Vagina (tissue), 2 donors: ENCODE measurements around the gene KCNN1. TPM values are rescaled to one million over a fixed set of nuclear protein-coding genes. Genes with fewer than 3 reads are reported as not detected.
A peak's percentile ranks its signal among the peaks of the same experiment; 100 is the strongest.
"Not testable (repeated sequence)": the region's sequence is repeated elsewhere in the genome, so short reads cannot be mapped to it uniquely, and the experiment has no call there.

Experiments
- DNase-seq, 2 donors: peaks; one replicate each; pipeline ENCODE4 v3.0.0-alpha.2; 2017; ENCODE audit errors: extremely low spot score in 2 of 2
- H3K27ac ChIP-seq: fragments of 200-600 bp; sonication (generic); one replicate; pipeline ENCODE4 v1.5.1; 2019
- H3K27me3 ChIP-seq: fragments of 200-600 bp; sonication (generic); one replicate; pipeline ENCODE4 v1.5.1; 2019
- H3K36me3 ChIP-seq, 2 donors: fragments of 200-600 bp; sonication (generic); one replicate each; pipeline ENCODE4 v1.5.1; 2017 to 2019
- H3K4me1 ChIP-seq: fragments of 200-600 bp; sonication (generic); one replicate; pipeline ENCODE4 v1.5.1; 2019
- H3K4me3 ChIP-seq, 2 donors: fragments of 200-600 bp; sonication (generic); 1 replicate in 1 of 2; 2 replicates in 1 of 2; pipeline ENCODE4 v1.5.1; 2016 to 2019
- H3K9me3 ChIP-seq: fragments of 200-600 bp; sonication (generic); one replicate; pipeline ENCODE4 v1.5.1; 2019
- POLR2A ChIP-seq, 2 donors: fragments of 450-650 bp; IDR thresholded peaks; one replicate each; pipeline ENCODE4 v1.6.1; 2017; ENCODE audit warnings: antibody characterized with exemption in 2 of 2, mild to moderate bottlenecking in 2 of 2, moderate library complexity in 2 of 2
- POLR2AphosphoS5 ChIP-seq, 2 donors: sonication (generic); formaldehyde crosslinking; IDR thresholded peaks; one replicate each; pipeline ENCODE4 v1.9.0; 2017; ENCODE audit warnings: antibody characterized with exemption in 2 of 2, mild to moderate bottlenecking in 2 of 2, low read depth in 1 of 2; ENCODE audit not compliant: insufficient read depth in 1 of 2
- intact Hi-C: fragments of 100-400 bp; cut with DNase I; formaldehyde crosslinking; loops from one replicate; pipeline ENCODE4 v1.15.1; 2023
- total RNA-seq: library from RNA; depleted of rRNA; stranded (reverse); fragments of >200 nt; gene quantifications from one replicate; pipeline ENCODE4 v1.2.3, GENCODE V29; 2016
- TF ChIP-seq, protein P1 (sequence below), 3 experiments: fragments of 450-650 bp in 2 of 3; fragments of 200-600 bp in 1 of 3; sonication (generic) in 1 of 3; IDR thresholded peaks; one replicate each; pipeline ENCODE4 v1.5.1; 2017 to 2019; ENCODE audit warnings: antibody characterized with exemption in 3 of 3, mild to moderate bottlenecking in 2 of 3, moderate library complexity in 2 of 3

Gene KCNN1
- total RNA-seq, 1 donor from 2014 or later = 1.5 TPM

GRCh38 chr19:18001777-18002345, 35.0 kb downstream of the KCNN1 start:
- peak overlapping the region; percentile 90 for H3K27ac ChIP-seq
- H3K9me3 ChIP-seq = no peaks in the 10 kb centered on the region
- peaks cover 29% of the 10 kb centered on the region for H3K4me1 ChIP-seq
- TF ChIP-seq POLR2A (IDR thresholded peaks at IDR 0.05) (no peak), POLR2AphosphoS5 (IDR thresholded peaks at IDR 0.05; ENCODE audit: insufficient read depth in 1 of 2, low read depth in 1 of 2) (no peak)
- TF ChIP-seq, protein P1, sequence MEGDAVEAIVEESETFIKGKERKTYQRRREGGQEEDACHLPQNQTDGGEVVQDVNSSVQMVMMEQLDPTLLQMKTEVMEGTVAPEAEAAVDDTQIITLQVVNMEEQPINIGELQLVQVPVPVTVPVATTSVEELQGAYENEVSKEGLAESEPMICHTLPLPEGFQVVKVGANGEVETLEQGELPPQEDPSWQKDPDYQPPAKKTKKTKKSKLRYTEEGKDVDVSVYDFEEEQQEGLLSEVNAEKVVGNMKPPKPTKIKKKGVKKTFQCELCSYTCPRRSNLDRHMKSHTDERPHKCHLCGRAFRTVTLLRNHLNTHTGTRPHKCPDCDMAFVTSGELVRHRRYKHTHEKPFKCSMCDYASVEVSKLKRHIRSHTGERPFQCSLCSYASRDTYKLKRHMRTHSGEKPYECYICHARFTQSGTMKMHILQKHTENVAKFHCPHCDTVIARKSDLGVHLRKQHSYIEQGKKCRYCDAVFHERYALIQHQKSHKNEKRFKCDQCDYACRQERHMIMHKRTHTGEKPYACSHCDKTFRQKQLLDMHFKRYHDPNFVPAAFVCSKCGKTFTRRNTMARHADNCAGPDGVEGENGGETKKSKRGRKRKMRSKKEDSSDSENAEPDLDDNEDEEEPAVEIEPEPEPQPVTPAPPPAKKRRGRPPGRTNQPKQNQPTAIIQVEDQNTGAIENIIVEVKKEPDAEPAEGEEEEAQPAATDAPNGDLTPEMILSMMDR (IDR thresholded peaks at IDR 0.05) = no peak
- intact Hi-C loops = no loop called here
- peak in 1 of 2 donors; percentile 88 for DNase-seq
- H3K4me3 ChIP-seq = peak overlapping the region; percentile 70 to 74
- no peaks in the 10 kb centered on the region for H3K27me3 ChIP-seq
- no peaks in the 10 kb centered on the region for H3K36me3 ChIP-seq

DNA sequence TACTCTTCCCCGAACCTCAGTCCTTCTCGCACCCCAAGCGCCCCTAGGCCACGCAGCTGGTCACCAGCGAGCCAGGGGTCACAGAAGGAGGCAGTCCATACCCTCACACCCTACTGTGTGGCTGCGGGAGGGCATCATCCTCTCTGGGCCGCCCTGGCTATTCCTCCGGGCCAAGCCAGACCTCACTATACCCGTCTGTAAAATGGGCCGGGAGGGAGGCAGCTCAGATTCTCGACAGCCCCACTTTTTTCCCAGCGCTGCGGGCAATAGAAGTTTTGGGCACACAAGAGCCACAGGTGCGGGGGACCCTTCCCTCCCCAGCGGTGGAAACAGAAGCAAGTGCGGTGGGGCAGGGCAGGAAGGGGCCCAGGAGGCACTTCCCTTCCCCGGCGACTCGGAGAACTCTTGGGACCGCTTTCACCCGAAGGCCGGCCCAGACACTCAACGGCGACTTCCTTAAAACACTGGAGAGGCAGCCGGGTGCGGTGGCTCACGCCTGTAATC, 35.5 kb downstream of the KCNN1 start:
- DNase-seq = no peak
- no peaks in the 10 kb centered on the region for H3K27me3 ChIP-seq
- intact Hi-C loops = no loop called here
- TF ChIP-seq, protein P1 (IDR thresholded peaks at IDR 0.05) = no peak
- H3K27ac ChIP-seq = peak overlapping the region; percentile 90
- peak overlapping the region; percentile 70 to 74 for H3K4me3 ChIP-seq
- no peaks in the 10 kb centered on the region for H3K36me3 ChIP-seq
- H3K4me1 ChIP-seq = peaks cover 32% of the 10 kb centered on the region
- H3K9me3 ChIP-seq = no peaks in the 10 kb centered on the region

GRCh38 chr19:18005750-18006149, 38.8 kb downstream of the KCNN1 start:
- H3K27ac ChIP-seq, H3K9me3 ChIP-seq, DNase-seq, H3K27me3 ChIP-seq, H3K4me3 ChIP-seq: not testable (repeated sequence)
- Histone ChIP-seq H3K4me1 (peaks cover 50% of the 10 kb centered on the region), H3K36me3 (peaks cover 0 to 20% of the 10 kb centered on the region in 2 donors)
- intact Hi-C loops = loop anchor here (1.0 to 2.0 kb wide), 2 partner anchors 32 to 53 kb away; no protein-coding TSS in a partner anchor

GRCh38 chr19:18007044-18007916, 40.4 kb downstream of the KCNN1 start:
- H3K4me3 ChIP-seq = peak overlapping the region; percentile 46 to 51
- H3K4me1 ChIP-seq = peaks cover 45% of the 10 kb centered on the region
- peak overlapping the region; percentile 85 for H3K27ac ChIP-seq
- H3K9me3 ChIP-seq = no peaks in the 10 kb centered on the region
- no peak for TF ChIP-seq POLR2A (IDR thresholded peaks at IDR 0.05)
- peak; percentile 74 to 82 for TF ChIP-seq POLR2AphosphoS5 (IDR thresholded peaks at IDR 0.05; ENCODE audit: insufficient read depth in 1 of 2, low read depth in 1 of 2)
- TF ChIP-seq, protein P1 (IDR thresholded peaks at IDR 0.05) = peak; percentile 90 to 98 (median 96)
- intact Hi-C loops = loop anchor here (2.0 kb wide), 1 partner anchor 52 kb away; no protein-coding TSS in a partner anchor
- H3K27me3 ChIP-seq = no peaks in the 10 kb centered on the region
- DNase-seq = peak in 1 of 2 donors; percentile 89
- peaks cover 0 to 29% of the 10 kb centered on the region in 2 donors for H3K36me3 ChIP-seq

GRCh38 chr19:18007917-18008673, 41.2 kb downstream of the KCNN1 start, which contains the start of gene ARRDC2:
Gene ARRDC2, plus strand, starts transcription at chr19:18008170. Its CDS starts 141 bp downstream, at chr19:18008311.
- Histone ChIP-seq H3K27me3 (no peaks in the 10 kb centered on the region), H3K27ac (peak within 1 kb of the TSS; percentile 85), H3K4me3 (peak within 1 kb of the TSS; percentile 46 to 51), H3K36me3 (peaks cover 0 to 36% of the 10 kb centered on the region in 2 donors), H3K4me1 (peaks cover 37% of the 10 kb centered on the region), H3K9me3 (no peaks in the 10 kb centered on the region)
- intact Hi-C loops = loop anchor here (2.0 kb wide), 1 partner anchor 51 kb away; no protein-coding TSS in a partner anchor
- TF ChIP-seq, protein P1 (IDR thresholded peaks at IDR 0.05) = peak in 1 of 3 experiments; percentile 30
- peak; percentile 74 to 79 for TF ChIP-seq POLR2AphosphoS5 (IDR thresholded peaks at IDR 0.05; ENCODE audit: insufficient read depth in 1 of 2, low read depth in 1 of 2)
- TF ChIP-seq POLR2A (IDR thresholded peaks at IDR 0.05) = no peak
- DNase-seq = peak in 1 of 2 donors; percentile 94
